CD4-positive, CD25-positive, alpha-beta regulatory T cell (primary cell): ENCODE results near the gene SPATA31A7. TPM values are rescaled to one million over a fixed set of nuclear protein-coding genes. Genes with fewer than 3 reads are reported as not detected.
"Not testable (repeated sequence)": the region's sequence is repeated elsewhere in the genome, so short reads cannot be mapped to it uniquely, and the experiment has no call there.

Experiments
- ATAC-seq, 2 donors: fragments of 150-1000 bp; cut with Tn5 transposase; one replicate each; pipeline ENCODE4 v1.10.0; 2021; ENCODE audit warnings: low read depth in 2 of 2, moderate number of reproducible peaks in 2 of 2, moderate library complexity in 1 of 2
- DNase-seq, 3 donors: peaks; one replicate each; pipeline versions ENCODE4 v3.0.0 to v3.0.0-alpha.2; 2012 to 2022; ENCODE audit warnings: mixed read lengths in 1 of 3
- H3K27ac ChIP-seq: one replicate; pipeline ENCODE4 v1.7.0; 2013; ENCODE audit warnings: mild to moderate bottlenecking, low read length; ENCODE audit not compliant: insufficient read depth, poor library complexity, severe bottlenecking
- H3K27me3 ChIP-seq: one replicate; pipeline ENCODE4 v1.7.0; 2013; ENCODE audit warnings: low read length; ENCODE audit not compliant: control insufficient read depth, insufficient read depth
- H3K36me3 ChIP-seq: one replicate; pipeline ENCODE4 v1.7.0; 2013; ENCODE audit warnings: mild to moderate bottlenecking, low read length, moderate library complexity; ENCODE audit not compliant: control insufficient read depth, insufficient read depth
- H3K4me1 ChIP-seq: 2 replicates; pipeline ENCODE4 v1.7.0; 2013; ENCODE audit warnings: mild to moderate bottlenecking, low read length; ENCODE audit not compliant: insufficient read depth, control insufficient read depth, poor library complexity, severe bottlenecking
- H3K4me3 ChIP-seq: one replicate; pipeline ENCODE4 v1.7.0; 2013; ENCODE audit warnings: low read depth, mild to moderate bottlenecking, low read length, moderate library complexity
- H3K9me3 ChIP-seq, 2 experiments: 1 replicate in 1 of 2; 2 replicates in 1 of 2; pipeline ENCODE4 v1.7.0; 2013; ENCODE audit warnings: low read length in 2 of 2, mild to moderate bottlenecking in 1 of 2, moderate library complexity in 1 of 2; ENCODE audit not compliant: control insufficient read depth in 2 of 2
- H3K27ac Mint-ChIP-seq, 3 donors: one replicate each; pipeline ENCODE4 v1.8.0; 2020 to 2022; ENCODE audit warnings: mild to moderate bottlenecking in 3 of 3, mixed read lengths in 3 of 3, moderate library complexity in 2 of 3
- H3K27me3 Mint-ChIP-seq: one replicate; pipeline ENCODE4 v1.8.0; 2022; ENCODE audit warnings: mild to moderate bottlenecking, mixed read lengths
- H3K36me3 Mint-ChIP-seq: one replicate; pipeline ENCODE4 v1.8.0; 2020; ENCODE audit warnings: mixed read lengths
- H3K4me1 Mint-ChIP-seq, 4 donors: one replicate each; pipeline ENCODE4 v1.8.0; 2020 to 2022; ENCODE audit warnings: mixed read lengths in 4 of 4, mild to moderate bottlenecking in 1 of 4
- H3K4me3 Mint-ChIP-seq, 4 donors: one replicate each; pipeline ENCODE4 v1.8.0; 2020 to 2022; ENCODE audit warnings: mild to moderate bottlenecking in 4 of 4, mixed read lengths in 4 of 4, moderate library complexity in 3 of 4
- H3K9me3 Mint-ChIP-seq, 7 donors: one replicate each; pipeline ENCODE4 v1.8.0; 2020 to 2022; ENCODE audit warnings: mixed read lengths in 7 of 7, mild to moderate bottlenecking in 3 of 7, moderate library complexity in 2 of 7
- polyA plus RNA-seq, 4 donors: library from polyadenylated mRNA; unstranded; fragments of 300-500 nt; fragmentation: Illumina TruSeq; gene quantifications; one replicate each; pipeline ENCODE4 v1.2.3, GENCODE V29; 2021
- total RNA-seq: library from RNA; stranded (reverse); gene quantifications from one replicate; pipeline ENCODE4 v1.2.3, GENCODE V29; 2022

Gene SPATA31A7
- not detected for total RNA-seq
- not detected for polyA plus RNA-seq

DNA sequence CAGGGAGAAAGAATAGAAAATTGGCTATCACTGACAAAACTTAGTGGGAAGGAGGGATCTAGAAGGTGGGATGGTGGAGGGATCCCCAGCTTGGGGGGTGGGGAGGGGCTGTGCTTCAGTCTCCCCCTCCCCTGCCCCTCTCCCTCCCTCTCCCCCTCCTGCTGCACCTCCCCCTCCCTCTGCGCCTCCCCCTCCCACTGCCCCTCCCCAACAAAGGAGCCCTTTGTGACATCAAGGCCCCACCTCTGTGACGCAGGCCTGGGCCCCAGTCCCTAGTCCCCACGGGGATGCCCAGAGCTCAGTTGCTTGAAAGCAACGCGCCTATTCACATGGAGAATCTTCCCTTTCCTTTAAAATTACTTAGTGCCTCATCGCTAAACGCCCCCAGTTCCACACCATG is at the start of gene SPATA31A7:
Gene SPATA31A7, plus strand, starts transcription at position 301 of the 400 bp plus-strand sequence. Its CDS starts 29 bp downstream, at position 330.
- H3K4me1 ChIP-seq, H3K27ac ChIP-seq, H3K9me3 Mint-ChIP-seq, DNase-seq, H3K27ac Mint-ChIP-seq, H3K36me3 Mint-ChIP-seq, H3K27me3 Mint-ChIP-seq, H3K4me3 Mint-ChIP-seq, H3K4me1 Mint-ChIP-seq, H3K4me3 ChIP-seq, H3K36me3 ChIP-seq, H3K9me3 ChIP-seq, H3K27me3 ChIP-seq, ATAC-seq: not testable (repeated sequence)

DNA sequence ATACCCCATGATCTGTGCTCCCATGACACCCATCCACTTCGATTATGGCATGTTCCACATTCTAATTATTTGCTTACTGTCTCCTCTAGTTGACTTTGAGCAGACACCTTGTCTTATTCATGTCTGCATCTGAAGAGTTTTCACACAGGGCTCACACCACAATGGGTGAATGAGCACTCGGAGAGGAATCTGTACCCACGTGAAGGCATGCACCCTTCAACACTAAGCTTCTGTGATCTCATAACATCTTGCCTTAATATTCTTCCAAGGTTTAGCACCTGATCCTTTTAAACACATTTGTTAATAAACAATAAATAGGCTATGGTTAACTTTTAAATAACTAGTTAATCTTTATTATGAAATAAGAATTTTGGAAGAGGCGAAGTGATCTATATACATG is 36.6 kb downstream of the SPATA31A7 start:
- H3K36me3 ChIP-seq, H3K27me3 ChIP-seq, DNase-seq, H3K36me3 Mint-ChIP-seq, H3K9me3 ChIP-seq, H3K4me1 ChIP-seq, H3K9me3 Mint-ChIP-seq, H3K4me3 ChIP-seq, H3K27ac Mint-ChIP-seq, H3K27me3 Mint-ChIP-seq, ATAC-seq, H3K4me3 Mint-ChIP-seq, H3K27ac ChIP-seq, H3K4me1 Mint-ChIP-seq: not testable (repeated sequence)
